ENCODE data around the gene RNF175.

GRCh38 chr4:153725136-153725830, 34.5 kb downstream of the RNF175 start:
- no peak for TF ChIP-seq CTCF (IDR thresholded peaks at IDR 0.05)
- TF ChIP-seq EP300 (IDR thresholded peaks at IDR 0.05), result no peak
